ENCODE results near the gene PTOV1. TPM values are rescaled to one million over a fixed set of nuclear protein-coding genes. Genes with fewer than 3 reads are reported as not detected.
"Not testable (repeated sequence)": the region's sequence is repeated elsewhere in the genome, so short reads cannot be mapped to it uniquely, and the experiment has no call there.

The PTOV1 gene
- total RNA-seq, 2 donors from 2014 or later: 110 TPM

GRCh38 chr19:49812997-49813861, 37.7 kb upstream of the PTOV1 start, which contains the start of gene FUZ:
FUZ (minus strand) TSS chr19:49813292; CDS start chr19:49813106, 186 bp downstream.
- DNase-seq (ENCODE audit: low spot score in 2 of 2) (peak; percentile 86 to 91), ATAC-seq (peak; percentile 74 to 77)
- peak within 1 kb of the TSS; percentile 96 to 97 for H3K27ac Mint-ChIP-seq
- H3K36me3 Mint-ChIP-seq: peaks cover 1 to 8% of the 10 kb centered on the region in 2 donors
- H3K9me3 Mint-ChIP-seq: no peaks in the 10 kb centered on the region

GRCh38 chr19:49814010-49814409, 36.9 kb upstream of the PTOV1 start:
- Mint-ChIP-seq H3K36me3 (peaks cover 8 to 9% of the 10 kb centered on the region in 2 donors), H3K9me3 (no peaks in the 10 kb centered on the region), H3K27ac (peak overlapping the region; percentile 96 to 97)
- no peak for DNase-seq (ENCODE audit: low spot score in 2 of 2)
- no peak for ATAC-seq

GRCh38 chr19:49816590-49816989, 34.4 kb upstream of the PTOV1 start:
- Mint-ChIP-seq H3K27ac (peak overlapping the region in 1 of 2 donors; percentile 99), H3K36me3 (peaks cover 8 to 17% of the 10 kb centered on the region in 2 donors)
- no peak for ATAC-seq

GRCh38 chr19:49817964-49818648, 32.9 kb upstream of the PTOV1 start, which contains the start of gene MED25:
MED25 (plus strand) TSS chr19:49818289; CDS start chr19:49818342, 53 bp downstream.
- Mint-ChIP-seq H3K36me3 (peaks cover under 1 to 17% of the 10 kb centered on the region in 2 donors), H3K27ac (peak within 1 kb of the TSS; percentile 99 to 100), H3K9me3 (no peaks in the 10 kb centered on the region)
- peak; percentile 73 to 76 for ATAC-seq
- peak; percentile 88 to 91 for DNase-seq (ENCODE audit: low spot score in 2 of 2)

More at GRCh38 chr19:49816590-49816989, 34.4 kb upstream of the PTOV1 start:
- H3K9me3 Mint-ChIP-seq: no peaks in the 10 kb centered on the region
- no peak for DNase-seq (ENCODE audit: low spot score in 2 of 2)

GRCh38 chr19:49818649-49819370, 32.1 kb upstream of the PTOV1 start:
- no peak for ATAC-seq
- Mint-ChIP-seq H3K9me3 (no peaks in the 10 kb centered on the region), H3K36me3 (peaks cover 0 to 17% of the 10 kb centered on the region in 2 donors), H3K27ac (peak overlapping the region; percentile 99 to 100)
- no peak for DNase-seq (ENCODE audit: low spot score in 2 of 2)

- DNase-seq (ENCODE audit: low spot score in 2 of 2); H3K9me3 Mint-ChIP-seq; ATAC-seq: not testable (repeated sequence)
- Mint-ChIP-seq H3K27ac (peak overlapping the region; percentile 99 to 100), H3K36me3 (peaks cover 0 to 17% of the 10 kb centered on the region in 2 donors)
Observed at GRCh38 chr19:49819452-49820115, 31.4 kb upstream of the PTOV1 start.

- H3K27ac Mint-ChIP-seq: no peak overlapping the region
- DNase-seq (ENCODE audit: low spot score in 2 of 2) (no peak), ATAC-seq (no peak)
- no peaks in the 10 kb centered on the region for H3K9me3 Mint-ChIP-seq
- peaks cover 0 to 17% of the 10 kb centered on the region in 2 donors for H3K36me3 Mint-ChIP-seq
Observed at GRCh38 chr19:49820125-49820524, 30.8 kb upstream of the PTOV1 start.

DNA sequence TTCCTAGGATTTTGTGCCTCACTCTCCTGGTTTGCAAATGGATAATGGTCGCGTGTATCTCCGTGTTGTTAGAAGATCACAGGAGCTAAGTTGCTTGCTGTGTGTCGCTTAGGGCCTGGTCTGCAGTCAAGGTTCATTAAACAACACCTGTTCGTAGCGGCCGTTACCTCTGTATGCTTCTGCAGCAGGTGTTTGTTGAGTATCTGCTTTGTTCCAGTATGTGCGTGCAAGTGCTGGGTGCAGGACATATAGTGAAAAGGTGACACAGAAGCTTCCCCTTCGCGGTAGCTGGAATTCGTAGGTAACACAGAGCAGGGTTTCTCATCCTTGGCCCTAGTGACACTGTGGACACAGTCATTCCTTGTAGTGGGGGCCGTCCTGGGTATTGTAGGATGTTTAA, 27.5 kb upstream of the PTOV1 start:
- no peak for ATAC-seq
- DNase-seq (ENCODE audit: low spot score in 2 of 2): no peak

DNA sequence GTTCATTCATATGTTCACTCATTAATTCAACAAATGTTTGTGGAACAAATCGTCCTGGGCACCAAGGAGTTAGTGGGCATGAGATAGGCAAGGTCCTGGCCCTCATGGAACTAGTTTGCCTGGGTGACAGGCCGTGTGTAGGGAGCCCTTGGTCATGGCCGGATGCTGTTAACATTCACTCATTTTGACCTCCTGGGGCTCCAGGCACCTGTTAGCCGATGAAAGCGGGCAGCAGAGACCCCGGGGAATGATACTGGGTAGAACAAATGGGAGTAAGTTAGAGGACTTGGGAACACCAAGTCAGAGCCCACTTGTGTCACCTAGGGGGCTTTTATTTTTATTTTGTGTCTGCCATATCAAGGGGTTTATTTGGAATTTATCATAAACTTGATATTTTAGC, 26.3 kb upstream of the PTOV1 start:
- Mint-ChIP-seq H3K27ac (no peak overlapping the region), H3K9me3 (no peaks in the 10 kb centered on the region), H3K36me3 (peaks cover 0 to 4% of the 10 kb centered on the region in 2 donors)
- ATAC-seq (no peak), DNase-seq (ENCODE audit: low spot score in 2 of 2) (no peak)

More for the DNA sequence above, 27.5 kb upstream of the PTOV1 start:
- H3K36me3 Mint-ChIP-seq: peaks cover 0 to 13% of the 10 kb centered on the region in 2 donors
- no peak overlapping the region for H3K27ac Mint-ChIP-seq
- no peaks in the 10 kb centered on the region for H3K9me3 Mint-ChIP-seq

DNA sequence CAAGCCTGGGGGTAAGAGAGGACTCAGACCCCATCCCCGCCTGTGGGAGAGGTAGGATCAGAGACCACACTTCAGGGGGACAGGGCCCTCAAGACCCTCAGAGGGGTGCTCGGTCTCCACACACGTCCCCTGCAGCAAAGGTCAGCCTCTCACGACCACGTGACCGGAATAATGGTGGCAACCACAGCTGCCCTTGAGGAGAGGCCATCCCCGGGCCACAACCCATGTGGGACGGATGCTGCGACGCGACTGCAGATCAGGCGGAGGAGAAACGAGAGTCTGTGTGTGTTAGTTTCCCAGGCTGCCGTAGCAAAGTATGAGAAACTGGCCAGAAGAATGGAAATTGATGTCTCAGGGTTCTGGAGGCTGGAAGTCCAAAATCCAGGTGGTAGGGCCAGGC, 23.9 kb upstream of the PTOV1 start:
- no peaks in the 10 kb centered on the region for H3K36me3 Mint-ChIP-seq
- DNase-seq (ENCODE audit: low spot score in 2 of 2) (no peak), ATAC-seq (no peak)
- no peak overlapping the region for H3K27ac Mint-ChIP-seq
- H3K9me3 Mint-ChIP-seq: no peaks in the 10 kb centered on the region

GRCh38 chr19:49829200-49829599, 21.8 kb upstream of the PTOV1 start:
- DNase-seq (ENCODE audit: low spot score in 2 of 2): no peak
- Mint-ChIP-seq H3K9me3 (no peaks in the 10 kb centered on the region), H3K36me3 (peaks cover 0 to 4% of the 10 kb centered on the region in 2 donors), H3K27ac (no peak overlapping the region)
- ATAC-seq: no peak

- no peaks in the 10 kb centered on the region for H3K9me3 Mint-ChIP-seq
- H3K27ac Mint-ChIP-seq: no peak overlapping the region
- ATAC-seq (no peak), DNase-seq (ENCODE audit: low spot score in 2 of 2) (no peak)
- H3K36me3 Mint-ChIP-seq: peaks cover 0 to 4% of the 10 kb centered on the region in 2 donors
Observed at GRCh38 chr19:49829721-49830120, 21.2 kb upstream of the PTOV1 start.

DNA sequence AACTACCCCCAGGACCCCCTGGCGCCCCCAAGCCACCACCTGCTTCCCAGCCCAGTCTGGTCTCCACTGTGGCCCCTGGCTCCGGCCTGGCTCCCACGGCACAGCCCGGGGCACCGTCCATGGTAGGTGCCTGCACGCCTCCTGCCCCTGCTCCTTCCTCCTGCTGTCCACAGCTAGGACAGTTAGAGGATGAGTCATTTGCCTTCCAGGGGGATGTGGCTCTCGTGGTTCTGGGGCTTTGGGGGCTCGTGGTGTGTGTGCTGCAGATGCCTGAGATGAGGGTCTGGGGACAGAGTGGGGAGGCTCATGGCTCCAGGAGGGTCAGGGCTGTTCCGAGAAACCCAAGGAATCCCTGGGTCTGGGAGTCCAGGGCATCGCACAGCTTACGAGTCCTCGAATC, 20.2 kb upstream of the PTOV1 start:
- ATAC-seq: no peak
- Mint-ChIP-seq H3K27ac (no peak overlapping the region), H3K9me3 (no peaks in the 10 kb centered on the region), H3K36me3 (peaks cover 0 to 4% of the 10 kb centered on the region in 2 donors)
- no peak for DNase-seq (ENCODE audit: low spot score in 2 of 2)

DNA sequence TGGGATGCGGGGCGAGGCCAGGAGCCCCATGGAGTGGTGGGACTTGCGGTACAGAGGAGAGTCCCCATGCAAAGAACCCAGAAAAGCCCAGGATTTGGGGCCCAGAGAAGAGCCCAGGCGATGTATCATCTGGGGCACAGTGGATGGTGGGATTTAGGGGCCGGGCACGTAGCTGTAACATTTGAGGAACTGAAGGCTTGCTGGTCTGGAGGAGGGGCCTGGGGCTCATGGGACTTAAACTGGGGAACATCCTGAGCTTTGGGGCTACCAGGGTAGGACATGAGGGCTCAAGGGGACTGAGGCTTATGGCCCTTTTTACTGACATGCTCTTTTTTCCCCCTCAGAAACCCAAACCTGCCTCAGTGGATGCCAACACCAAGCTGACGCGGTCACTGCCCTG, 19.4 kb upstream of the PTOV1 start:
- ATAC-seq: no peak
- Mint-ChIP-seq H3K9me3 (no peaks in the 10 kb centered on the region), H3K27ac (peak overlapping the region; percentile 0 to 79), H3K36me3 (peaks cover 0 to 4% of the 10 kb centered on the region in 2 donors)
- DNase-seq (ENCODE audit: low spot score in 2 of 2): no peak

GRCh38 chr19:49832556-49832955, 18.4 kb upstream of the PTOV1 start:
- no peak for ATAC-seq
- peaks cover 3 to 4% of the 10 kb centered on the region in 2 donors for H3K36me3 Mint-ChIP-seq

DNA sequence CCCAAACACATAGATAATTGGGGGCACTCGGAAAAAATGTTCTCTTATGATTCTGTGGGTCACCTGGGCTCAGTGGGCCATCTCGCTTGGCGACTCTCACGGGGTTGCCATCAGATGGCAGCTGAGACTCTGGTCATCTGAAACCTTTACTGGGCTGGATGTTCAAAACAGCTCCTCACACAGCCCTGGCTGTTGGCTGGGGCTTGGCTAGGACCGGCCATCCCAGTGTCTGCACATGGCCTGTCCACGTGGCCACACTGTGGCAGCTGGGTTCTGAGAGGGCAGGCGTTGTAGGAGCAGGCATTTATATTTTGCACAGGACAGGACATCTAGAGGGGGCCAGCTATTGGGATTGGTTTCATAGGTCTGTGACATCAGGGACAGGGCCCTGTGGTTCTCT, 17.4 kb upstream of the PTOV1 start:
- peaks cover 4 to 5% of the 10 kb centered on the region in 2 donors for H3K36me3 Mint-ChIP-seq
- H3K9me3 Mint-ChIP-seq: no peaks in the 10 kb centered on the region
- no peak overlapping the region for H3K27ac Mint-ChIP-seq
- DNase-seq (ENCODE audit: low spot score in 2 of 2) (no peak), ATAC-seq (no peak)

More at GRCh38 chr19:49832556-49832955, 18.4 kb upstream of the PTOV1 start:
- no peak for DNase-seq (ENCODE audit: low spot score in 2 of 2)
- H3K9me3 Mint-ChIP-seq: no peaks in the 10 kb centered on the region
- H3K27ac Mint-ChIP-seq: peak overlapping the region; percentile 0 to 85

Data from activated naive CD4-positive, alpha-beta T cell treated with anti-CD3 and anti-CD28 coated beads, Interleukin-2, amount 50 U/mL, for 72 hours (primary cell).